Measurements from ENCODE around the gene ZNF362. TPM values are rescaled to one million over a fixed set of nuclear protein-coding genes. Genes with fewer than 3 reads are reported as not detected.
"Not testable (repeated sequence)": the region's sequence is repeated elsewhere in the genome, so short reads cannot be mapped to it uniquely, and the experiment has no call there.

Gene ZNF362
- total and polyA plus RNA-seq, 10 of the 15 experiments (the other 5 are each of a cell fraction or from before 2014, with no cell fraction given): 0.74 to 22.8 (median 7.4) TPM

DNA sequence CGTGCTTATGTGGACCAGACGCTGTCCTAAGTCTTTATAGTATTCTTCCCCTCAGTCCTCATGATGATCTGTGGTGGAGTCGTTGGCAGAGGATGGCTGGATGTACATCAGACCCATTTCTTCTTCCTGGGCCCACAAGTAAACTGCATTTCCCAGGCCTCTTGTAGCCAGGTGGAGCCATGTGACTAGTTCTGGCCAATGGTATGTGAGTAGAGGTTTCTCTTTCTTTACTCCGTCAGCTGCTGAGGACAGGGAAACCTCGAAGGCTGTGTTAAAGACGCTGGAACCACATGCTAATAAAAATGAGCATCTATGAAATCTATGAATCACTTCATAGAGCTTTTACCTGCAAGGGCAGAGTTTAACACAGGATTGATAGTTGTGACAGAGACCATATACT, 18.7 kb upstream of the ZNF362 start:
- FAIRE-seq (no peak), DNase-seq (ENCODE audit: low read depth, low spot score) (no peak), ATAC-seq (no peak)
- H3K36me3 ChIP-seq (ENCODE audit: control insufficient read depth in 2 of 2, insufficient read depth in 2 of 2, low read length in 1 of 2): no peaks in the 10 kb centered on the region
- ChIA-PET SMC1A (ENCODE audit: uncharacterized antibody, unreplicated experiment) (interaction anchor here (0.6 to 1.8 kb wide), 3 partner anchors 10 to 1911 kb away, joined by 3 to 5 read pairs (median 4); no protein-coding TSS in a partner anchor), RAD21 (ENCODE audit: unreplicated experiment) (no interaction called here), POLR2A (no interaction called here), CTCF (interaction anchor here (1.4 kb wide), 1 partner anchor 58 kb away, joined by 3 read pairs; no protein-coding TSS in a partner anchor)
- in situ Hi-C loops (cut with MboI): no loop called here
- no peaks in the 10 kb centered on the region for H4K20me1 ChIP-seq (ENCODE audit: control insufficient read depth, insufficient read depth)
- no peak overlapping the region for H3K27ac ChIP-seq (ENCODE audit: control insufficient read depth, insufficient read depth)
- H2AFZ ChIP-seq (ENCODE audit: control insufficient read depth, low read depth, low read length): no peak overlapping the region
- intact Hi-C loops (cut with micrococcal nuclease; ENCODE audit: unreplicated experiment): no loop called here
- TF ChIP-seq, protein P1, sequence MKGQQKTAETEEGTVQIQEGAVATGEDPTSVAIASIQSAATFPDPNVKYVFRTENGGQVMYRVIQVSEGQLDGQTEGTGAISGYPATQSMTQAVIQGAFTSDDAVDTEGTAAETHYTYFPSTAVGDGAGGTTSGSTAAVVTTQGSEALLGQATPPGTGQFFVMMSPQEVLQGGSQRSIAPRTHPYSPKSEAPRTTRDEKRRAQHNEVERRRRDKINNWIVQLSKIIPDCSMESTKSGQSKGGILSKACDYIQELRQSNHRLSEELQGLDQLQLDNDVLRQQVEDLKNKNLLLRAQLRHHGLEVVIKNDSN (IDR thresholded peaks at IDR 0.05; ENCODE audit: borderline replicate concordance, extremely low read length, insufficient read depth, low read depth, low read length): peak; percentile 18
- TF ChIP-seq ZZZ3 (IDR thresholded peaks at IDR 0.05; ENCODE audit: control insufficient read depth, insufficient read length, low read depth) (no peak), STAT3 (IDR thresholded peaks at IDR 0.05; ENCODE audit: low read depth, low read length) (no peak), RB1 (IDR thresholded peaks at IDR 0.05; ENCODE audit: borderline replicate concordance) (no peak)
- H3K9me3 ChIP-seq (replicated peaks; ENCODE audit: control insufficient read depth, insufficient read depth, low read length): no peaks in the 10 kb centered on the region
- H3K27me3 ChIP-seq (replicated peaks in 1 of 2; ENCODE audit: control insufficient read depth in 2 of 2, insufficient read depth in 2 of 2, low read length in 1 of 2): no peaks in the 10 kb centered on the region
- BruUV-seq (replicated peaks): no TSS peak
- H3K4me3 ChIP-seq: no peak overlapping the region
- peaks cover 7% of the 10 kb centered on the region for H3K4me1 ChIP-seq (ENCODE audit: control insufficient read depth, insufficient read depth, low read length)
- no peak overlapping the region for H3K9ac ChIP-seq (ENCODE audit: control insufficient read depth, insufficient read depth, low read length)
- no peak overlapping the region for H3K4me2 ChIP-seq (ENCODE audit: control insufficient read depth, insufficient read depth)
- H3K79me2 ChIP-seq (ENCODE audit: control insufficient read depth, insufficient read depth, low read length): no peaks in the 10 kb centered on the region
- 46% methylated on average over 6 of the region's 6 CpGs for WGBS (ENCODE audit: insufficient coverage, insufficient replicate concordance, low lambda C conversion rate, missing lambda C conversion rate)

DNA sequence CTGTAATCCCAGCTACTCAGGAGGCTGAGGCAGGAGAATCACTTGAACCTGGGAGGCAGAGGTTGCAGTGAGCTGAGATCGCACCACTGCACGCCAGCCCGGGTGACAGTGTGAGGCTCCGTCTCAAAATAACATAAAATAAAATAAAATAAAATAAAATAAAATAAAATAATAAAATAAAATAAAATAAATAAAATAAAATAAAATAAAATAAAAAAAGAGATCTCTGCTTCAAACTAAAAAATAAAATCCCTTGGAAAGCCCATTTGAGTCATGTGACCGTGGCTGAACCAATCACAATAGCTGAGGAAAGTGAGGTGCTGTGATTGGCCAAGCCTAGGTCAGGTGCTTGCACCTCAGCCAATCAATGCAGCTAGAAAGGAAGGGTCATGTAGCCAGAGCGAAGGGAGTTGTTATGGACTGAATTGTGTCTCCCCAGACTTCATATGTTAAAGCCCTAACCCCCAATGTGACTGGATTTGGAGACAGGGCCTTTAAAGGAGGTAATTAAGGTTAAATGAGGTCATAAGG, 18.0 kb upstream of the ZNF362 start:
- H3K9me3 ChIP-seq (replicated peaks; ENCODE audit: control insufficient read depth, insufficient read depth, low read length); H3K4me1 ChIP-seq (ENCODE audit: control insufficient read depth, insufficient read depth, low read length); H3K9ac ChIP-seq (ENCODE audit: control insufficient read depth, insufficient read depth, low read length); CTCF ChIA-PET; FAIRE-seq; POLR2A ChIA-PET; H3K27me3 ChIP-seq (replicated peaks in 1 of 2; ENCODE audit: control insufficient read depth in 2 of 2, insufficient read depth in 2 of 2, low read length in 1 of 2); in situ Hi-C loops (cut with MboI); H3K4me3 ChIP-seq; RAD21 ChIA-PET (ENCODE audit: unreplicated experiment); H3K27ac ChIP-seq (ENCODE audit: control insufficient read depth, insufficient read depth); ATAC-seq; H2AFZ ChIP-seq (ENCODE audit: control insufficient read depth, low read depth, low read length); H4K20me1 ChIP-seq (ENCODE audit: control insufficient read depth, insufficient read depth); H3K79me2 ChIP-seq (ENCODE audit: control insufficient read depth, insufficient read depth, low read length); BruUV-seq (replicated peaks); DNase-seq (ENCODE audit: low read depth, low spot score); intact Hi-C loops (cut with micrococcal nuclease; ENCODE audit: unreplicated experiment); H3K4me2 ChIP-seq (ENCODE audit: control insufficient read depth, insufficient read depth); H3K36me3 ChIP-seq (ENCODE audit: control insufficient read depth in 2 of 2, insufficient read depth in 2 of 2, low read length in 1 of 2): not testable (repeated sequence)
- TF ChIP-seq, protein P1 (IDR thresholded peaks at IDR 0.05; ENCODE audit: borderline replicate concordance, extremely low read length, insufficient read depth, low read depth, low read length): peak; percentile 39
- TF ChIP-seq RAD51 (IDR thresholded peaks at IDR 0.05) (peak; percentile 33; the same call in 1 of the 2 replicates), FOS (IDR thresholded peaks at IDR 0.05; ENCODE audit: borderline replicate concordance, extremely low read depth, insufficient read length) (peak; percentile 3), NFYB (IDR thresholded peaks at IDR 0.05; ENCODE audit: insufficient read depth, low read depth, low read length) (peak; percentile 52)
- 97% methylated on average over 6 of the region's 6 CpGs for WGBS (ENCODE audit: insufficient coverage, insufficient replicate concordance, low lambda C conversion rate, missing lambda C conversion rate)
- SMC1A ChIA-PET (ENCODE audit: uncharacterized antibody, unreplicated experiment): interaction anchor here (1.8 kb wide), 1 partner anchor 10 kb away, joined by 5 read pairs; no protein-coding TSS in a partner anchor

DNA sequence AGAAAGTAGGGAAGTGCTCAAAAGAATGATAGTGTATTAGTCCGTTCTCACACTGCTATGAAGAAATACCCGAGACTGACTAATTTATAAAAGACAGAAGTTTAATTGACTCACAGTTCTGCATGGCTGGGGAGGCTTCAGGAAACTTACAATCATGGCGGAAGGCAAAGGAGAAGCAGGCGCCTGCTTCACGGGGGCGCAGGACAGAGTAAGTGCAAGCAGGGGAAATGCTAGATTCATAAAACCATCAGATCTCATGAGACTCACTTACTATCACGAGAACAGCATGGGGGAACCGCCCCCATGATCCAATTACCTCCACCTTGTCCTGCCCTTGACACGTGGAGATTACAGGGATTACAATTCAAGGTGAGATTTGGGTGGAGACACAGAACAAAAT, 16.9 kb upstream of the ZNF362 start:
- DNase-seq (ENCODE audit: low read depth, low spot score); intact Hi-C loops (cut with micrococcal nuclease; ENCODE audit: unreplicated experiment); ATAC-seq; SMC1A ChIA-PET (ENCODE audit: uncharacterized antibody, unreplicated experiment); BruUV-seq (replicated peaks); H3K4me3 ChIP-seq; H3K9ac ChIP-seq (ENCODE audit: control insufficient read depth, insufficient read depth, low read length); H3K4me2 ChIP-seq (ENCODE audit: control insufficient read depth, insufficient read depth); H3K36me3 ChIP-seq (ENCODE audit: control insufficient read depth in 2 of 2, insufficient read depth in 2 of 2, low read length in 1 of 2); H3K27ac ChIP-seq (ENCODE audit: control insufficient read depth, insufficient read depth); H2AFZ ChIP-seq (ENCODE audit: control insufficient read depth, low read depth, low read length); RAD21 ChIA-PET (ENCODE audit: unreplicated experiment); H3K27me3 ChIP-seq (replicated peaks in 1 of 2; ENCODE audit: control insufficient read depth in 2 of 2, insufficient read depth in 2 of 2, low read length in 1 of 2); H3K79me2 ChIP-seq (ENCODE audit: control insufficient read depth, insufficient read depth, low read length); H3K4me1 ChIP-seq (ENCODE audit: control insufficient read depth, insufficient read depth, low read length); FAIRE-seq; H3K9me3 ChIP-seq (replicated peaks; ENCODE audit: control insufficient read depth, insufficient read depth, low read length); in situ Hi-C loops (cut with MboI); CTCF ChIA-PET; H4K20me1 ChIP-seq (ENCODE audit: control insufficient read depth, insufficient read depth); POLR2A ChIA-PET: not testable (repeated sequence)
- 29% methylated on average over 9 of the region's 9 CpGs for WGBS (ENCODE audit: insufficient coverage, insufficient replicate concordance, low lambda C conversion rate, missing lambda C conversion rate)

All from GM12878 (cell line).